ENCODE data around the gene SCYL1.

The SCYL1 gene

GRCh38 chr11:65500387-65501185 is 24.3 kb upstream of the SCYL1 start:
- DNase-seq (ENCODE audit: low read depth, low spot score) = no peak
- peak overlapping the region; percentile 99 for H3K4me3 ChIP-seq (ENCODE audit: low read depth, low read length)
- ChIA-PET CTCF (interaction anchor here (0.9 to 1.9 kb wide), 6 partner anchors 8 to 83 kb away, joined by 4 to 14 read pairs (median 4); no protein-coding TSS in a partner anchor), POLR2A (interaction anchor here (0.9 to 17.0 kb wide), 10 partner anchors 7 to 79 kb away, joined by 3 to 1229 read pairs (median 106); partner anchors contain the start of genes NEAT1, SCYL1 and ZNRD2)
- TF ChIP-seq CTCF (IDR thresholded peaks at IDR 0.05; ENCODE audit: insufficient read depth, low read length, missing control alignments) = no peak

- ChIA-PET CTCF (no interaction called here), POLR2A (interaction anchor here (1.2 to 17.0 kb wide), 7 partner anchors 12 to 119 kb away, joined by 4 to 1229 read pairs (median 110); partner anchors contain the start of genes NEAT1 and SLC25A45)
- no peak for TF ChIP-seq CTCF (IDR thresholded peaks at IDR 0.05; ENCODE audit: insufficient read depth, low read length, missing control alignments)
- no peak for DNase-seq (ENCODE audit: low read depth, low spot score)
- H3K4me3 ChIP-seq (ENCODE audit: low read depth, low read length) = peak overlapping the region; percentile 99
Measured at GRCh38 chr11:65501186-65501471, 23.8 kb upstream of the SCYL1 start.

- no peak for TF ChIP-seq CTCF (IDR thresholded peaks at IDR 0.05; ENCODE audit: insufficient read depth, low read length, missing control alignments)
- H3K4me3 ChIP-seq (ENCODE audit: low read depth, low read length) = peak overlapping the region; percentile 99
- CTCF ChIA-PET = interaction anchor here (0.8 to 1.0 kb wide), 2 partner anchors 23 to 30 kb away, joined by 3 read pairs; no protein-coding TSS in a partner anchor
- POLR2A ChIA-PET = interaction anchor here (0.6 to 17.0 kb wide), 11 partner anchors 13 to 134 kb away, joined by 4 to 1229 read pairs (median 5); partner anchors contain the start of genes FAM89B, NEAT1 and SLC25A45
- no peak for DNase-seq (ENCODE audit: low read depth, low spot score)
Measured at GRCh38 chr11:65501472-65502273, 23.2 kb upstream of the SCYL1 start.

- DNase-seq (ENCODE audit: low read depth, low spot score) = no peak
- CTCF ChIA-PET = interaction anchor here (0.8 to 1.0 kb wide), 2 partner anchors 24 to 30 kb away, joined by 3 read pairs; no protein-coding TSS in a partner anchor
- POLR2A ChIA-PET = interaction anchor here (0.7 to 17.0 kb wide), 9 partner anchors 13 to 135 kb away, joined by 4 to 1229 read pairs (median 5); partner anchors contain the start of genes NEAT1 and SLC25A45
- TF ChIP-seq CTCF (IDR thresholded peaks at IDR 0.05; ENCODE audit: insufficient read depth, low read length, missing control alignments) = no peak
- H3K4me3 ChIP-seq (ENCODE audit: low read depth, low read length) = peak overlapping the region; percentile 99
Measured at GRCh38 chr11:65502274-65502554, 22.7 kb upstream of the SCYL1 start.

- ChIA-PET POLR2A (interaction anchor here (0.7 to 17.0 kb wide), 11 partner anchors 14 to 135 kb away, joined by 3 to 1229 read pairs (median 5); partner anchors contain the start of genes NEAT1 and SLC25A45), CTCF (interaction anchor here (0.8 to 1.0 kb wide), 2 partner anchors 25 to 31 kb away, joined by 3 read pairs; no protein-coding TSS in a partner anchor)
- no peak for TF ChIP-seq CTCF (IDR thresholded peaks at IDR 0.05; ENCODE audit: insufficient read depth, low read length, missing control alignments)
- H3K4me3 ChIP-seq (ENCODE audit: low read depth, low read length) = peak overlapping the region; percentile 99
- no peak for DNase-seq (ENCODE audit: low read depth, low spot score)
Measured at GRCh38 chr11:65502555-65503367, 22.1 kb upstream of the SCYL1 start.
